HG02884 (cell line): ENCODE data around the gene PARP12.

Experiments
- ATAC-seq: cut with Tn5 transposase; IDR thresholded peaks from one replicate; pipeline ENCODE4 v1.9.1; 2021; ENCODE audit warnings: mild to moderate bottlenecking, moderate library complexity; ENCODE audit not compliant: unreplicated experiment

PARP12 gene

GRCh38 chr7:140036224-140036962, 26.4 kb downstream of the PARP12 start:
- no peak for ATAC-seq

GRCh38 chr7:140035400-140036223, 27.1 kb downstream of the PARP12 start:
- ATAC-seq = no peak

- ATAC-seq = no peak
Measured at GRCh38 chr7:140034421-140034820, 28.3 kb downstream of the PARP12 start.

- no peak for ATAC-seq
Measured at GRCh38 chr7:140033779-140034363, 28.9 kb downstream of the PARP12 start.

- no peak for ATAC-seq
Measured at GRCh38 chr7:140033036-140033435, 29.7 kb downstream of the PARP12 start.

GRCh38 chr7:140031364-140031763, 31.4 kb downstream of the PARP12 start:
- ATAC-seq = no peak

GRCh38 chr7:140029072-140029471, 33.7 kb downstream of the PARP12 start:
- no peak for ATAC-seq

- ATAC-seq = no peak
Measured at GRCh38 chr7:140028311-140028710, 34.4 kb downstream of the PARP12 start.

- no peak for ATAC-seq
Measured at GRCh38 chr7:140027858-140028257, 34.9 kb downstream of the PARP12 start.

GRCh38 chr7:140026935-140027334, 35.8 kb downstream of the PARP12 start:
- no peak for ATAC-seq

- no peak for ATAC-seq
Measured at GRCh38 chr7:140025814-140026433, 36.8 kb downstream of the PARP12 start.

- ATAC-seq = no peak
Measured at GRCh38 chr7:140025241-140025640, 37.5 kb downstream of the PARP12 start.

- ATAC-seq = no peak
Measured at GRCh38 chr7:140024585-140024984, 38.2 kb downstream of the PARP12 start.

GRCh38 chr7:140023728-140024127, 39.0 kb downstream of the PARP12 start:
- ATAC-seq = no peak

GRCh38 chr7:140022582-140023211, 40.1 kb downstream of the PARP12 start:
- no peak for ATAC-seq

GRCh38 chr7:140021603-140022002, 41.1 kb downstream of the PARP12 start:
- ATAC-seq = no peak

- ATAC-seq = no peak
Measured at GRCh38 chr7:140019606-140020005, 43.1 kb downstream of the PARP12 start.

GRCh38 chr7:140019172-140019571, 43.6 kb downstream of the PARP12 start:
- no peak for ATAC-seq

- no peak for ATAC-seq
Measured at GRCh38 chr7:140018125-140019043, 44.4 kb downstream of the PARP12 start.

GRCh38 chr7:140017543-140017942, 45.2 kb downstream of the PARP12 start:
- ATAC-seq = no peak
